NCI-H2107 (cell line): ENCODE data around the gene B4GALNT4.
"Not testable (repeated sequence)": the region's sequence is repeated elsewhere in the genome, so short reads cannot be mapped to it uniquely, and the experiment has no call there.

ENCODE experiments used
- DNase-seq: peaks from one replicate; lab custom pipeline; 2025; lab: John Stamatoyannopoulos, UW

The B4GALNT4 gene

GRCh38 chr11:422249-422656, 53.0 kb downstream of the B4GALNT4 start:
- no peak for DNase-seq

- no peak for DNase-seq
Measured at GRCh38 chr11:424232-424631, 54.9 kb downstream of the B4GALNT4 start.

DNA sequence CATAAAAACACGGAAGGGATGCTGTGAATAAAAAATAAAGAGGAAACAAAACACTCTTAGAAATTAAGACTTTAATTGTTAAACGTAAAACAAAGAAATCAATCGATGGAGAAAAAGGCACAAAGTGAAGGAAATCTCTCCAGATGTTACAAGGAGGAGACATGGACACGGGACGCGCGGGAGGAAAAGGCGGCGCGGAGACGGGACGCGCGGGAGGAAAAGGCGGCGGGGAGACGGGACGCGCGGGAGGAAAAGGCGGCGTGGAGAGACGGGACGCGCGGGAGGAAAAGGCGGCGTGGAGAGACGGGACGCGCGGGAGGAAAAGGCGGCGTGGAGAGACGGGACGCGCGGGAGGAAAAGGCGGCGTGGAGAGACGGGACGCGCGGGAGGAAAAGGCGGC, 55.5 kb downstream of the B4GALNT4 start:
- DNase-seq = not testable (repeated sequence)

- no peak for DNase-seq
Measured at GRCh38 chr11:425301-425700, 56.0 kb downstream of the B4GALNT4 start.

GRCh38 chr11:426851-427250, 57.6 kb downstream of the B4GALNT4 start:
- DNase-seq = no peak

DNA sequence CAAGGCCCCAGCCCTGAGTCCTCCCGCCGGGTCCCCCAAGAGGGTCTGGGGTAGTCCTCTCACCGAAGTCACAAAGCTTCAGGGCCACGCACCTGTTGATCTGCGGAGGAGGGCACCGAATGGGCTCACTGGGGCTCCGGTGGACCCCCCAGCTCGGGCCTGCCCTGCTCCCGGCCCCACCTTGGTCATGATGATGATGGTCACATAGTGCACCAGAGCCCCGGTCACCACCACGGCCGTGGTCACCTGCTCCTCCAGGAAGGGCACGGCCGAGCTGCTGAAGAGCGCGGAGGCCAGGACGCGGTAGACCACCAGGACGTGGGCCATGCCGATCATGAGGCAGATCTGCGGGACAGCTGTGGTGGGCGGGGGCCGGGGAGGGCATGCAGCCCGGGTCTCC, 59.0 kb downstream of the B4GALNT4 start:
- no peak for DNase-seq

DNA sequence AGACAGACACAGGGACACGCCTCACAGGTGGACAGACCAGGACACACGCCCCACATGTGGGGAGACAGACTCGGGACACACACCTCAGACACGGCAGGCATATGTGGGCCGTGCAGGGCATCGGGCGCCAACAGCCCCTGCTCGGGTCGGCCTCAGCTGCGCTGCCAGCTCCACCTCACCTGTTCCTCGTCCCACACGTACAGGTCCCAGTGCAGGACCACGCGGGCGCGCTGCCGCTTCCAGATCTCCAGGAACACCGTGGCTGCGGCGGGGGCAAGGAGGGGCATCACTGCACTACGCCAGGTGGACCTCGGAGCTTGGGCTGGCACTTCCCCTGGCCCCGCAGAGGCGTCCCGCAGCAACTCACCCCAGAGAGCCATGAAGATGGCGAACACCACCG, 60.1 kb downstream of the B4GALNT4 start:
- no peak for DNase-seq

DNA sequence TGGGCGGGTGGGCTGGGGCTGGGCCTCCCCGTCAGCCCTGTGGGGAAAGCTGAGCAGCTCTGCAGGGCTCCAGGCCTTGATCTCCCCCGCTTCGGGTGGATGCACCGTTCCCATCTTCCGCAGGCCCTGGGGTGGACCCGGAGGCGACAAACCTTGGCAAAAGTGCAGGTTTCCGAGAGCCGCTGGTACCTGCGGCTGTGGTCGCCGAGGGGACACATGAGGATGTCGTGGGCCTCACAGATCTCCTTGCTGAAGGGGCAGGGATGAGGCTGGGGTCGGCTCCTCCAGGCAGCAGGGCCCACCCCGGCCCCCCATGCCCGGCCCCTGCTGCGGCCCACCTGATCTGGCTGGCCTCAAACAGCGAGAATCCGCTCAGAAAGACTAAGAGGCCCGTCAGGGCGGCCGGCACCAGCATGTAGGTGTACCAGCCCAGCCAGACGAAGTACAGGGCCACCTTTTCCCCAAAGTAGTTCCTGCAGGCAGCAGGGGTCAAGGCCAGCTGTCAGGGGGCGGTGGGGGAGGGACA, 60.7 kb downstream of the B4GALNT4 start:
- DNase-seq = no peak
